IPS-11a (cell line): ENCODE data around the gene OR7A10.
"Not testable (repeated sequence)": the region's sequence is repeated elsewhere in the genome, so short reads cannot be mapped to it uniquely, and the experiment has no call there.

ENCODE experiments used
- H3K4me3 ChIP-seq: one replicate; pipeline ENCODE4 v1.5.1; 2013; ENCODE audit warnings: low read depth, low read length, control low read depth

The OR7A10 gene

DNA sequence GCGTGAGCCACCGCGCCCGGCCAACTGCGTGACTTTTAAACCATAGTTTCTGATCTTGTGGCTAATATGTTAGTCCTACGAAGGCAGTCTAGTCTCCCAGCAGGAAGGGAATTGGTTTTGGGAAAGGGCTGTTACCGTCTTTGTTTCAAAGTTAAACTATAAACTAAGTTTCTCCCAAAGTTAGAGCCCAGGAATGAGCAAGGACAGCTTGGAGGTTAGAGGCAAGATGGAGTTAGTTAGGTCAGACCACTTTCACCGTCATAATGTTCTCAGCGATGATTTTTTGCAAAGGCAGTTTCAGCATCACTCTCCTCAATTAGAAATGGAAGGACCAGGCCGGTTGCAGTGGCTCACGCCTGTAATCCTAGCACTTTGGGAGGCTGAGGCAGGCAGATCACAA, 52.7 kb downstream of the OR7A10 start:
- no peak overlapping the region for H3K4me3 ChIP-seq

DNA sequence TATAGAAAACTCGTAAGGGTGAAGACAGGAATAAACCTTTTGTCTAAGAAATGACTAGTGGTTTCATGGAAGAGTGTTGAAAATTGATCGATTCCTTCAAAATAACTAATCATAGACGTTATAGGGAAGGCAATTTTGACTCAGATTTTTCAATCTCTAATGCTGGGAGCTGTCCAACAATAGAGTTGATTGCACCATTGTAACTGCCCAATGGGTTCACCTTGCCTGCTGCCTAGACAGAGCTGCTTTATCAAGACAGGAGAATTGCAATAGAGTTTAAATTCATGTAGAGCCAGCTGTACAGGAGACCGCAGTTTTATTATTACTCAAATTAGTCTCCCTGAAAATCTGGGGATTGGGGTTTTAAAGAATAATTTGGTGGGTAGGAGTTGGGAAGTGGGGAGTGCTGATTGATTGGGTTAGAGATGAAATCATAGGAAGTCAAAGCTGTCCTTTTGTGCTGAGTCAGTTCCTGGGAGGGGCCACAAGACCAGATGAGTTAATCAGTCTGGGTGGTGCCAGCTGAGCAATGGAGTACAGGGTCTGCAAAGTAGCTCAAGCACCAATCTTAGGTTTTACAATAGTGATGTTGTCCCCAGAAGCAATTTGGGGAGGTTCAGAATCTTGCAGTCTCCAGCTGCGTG, 53.5 kb downstream of the OR7A10 start:
- no peak overlapping the region for H3K4me3 ChIP-seq

DNA sequence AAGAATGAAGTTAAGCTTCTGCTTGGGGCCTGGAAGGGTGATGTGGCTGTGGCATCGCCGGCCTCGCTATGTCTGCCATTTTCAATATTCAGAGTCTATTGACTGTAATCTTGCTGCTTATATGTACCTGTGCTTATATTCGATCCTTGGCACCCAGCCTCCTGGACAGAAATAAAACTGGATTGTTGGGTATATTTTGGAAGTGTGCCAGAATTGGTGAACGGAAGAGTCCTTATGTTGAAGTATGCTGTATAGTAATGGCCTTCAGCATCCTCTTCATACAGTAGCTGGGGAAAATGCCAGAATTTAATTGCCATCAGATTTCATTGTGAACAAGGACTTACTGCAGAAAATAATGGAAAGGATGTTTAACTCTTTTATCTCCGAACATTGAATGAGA, 56.5 kb downstream of the OR7A10 start:
- H3K4me3 ChIP-seq, result not testable (repeated sequence)
